IPS-18c (cell line): ENCODE measurements around the gene RFNG.

Experiments
- H3K4me3 ChIP-seq: 2 replicates; pipeline ENCODE4 v1.7.0; 2013; ENCODE audit warnings: low read depth, mild to moderate bottlenecking, low read length, moderate library complexity; ENCODE audit not compliant: insufficient read depth
- H3K9me3 ChIP-seq: one replicate; pipeline ENCODE4 v1.6.1; 2013; ENCODE audit warnings: mild to moderate bottlenecking, low read length, moderate library complexity; ENCODE audit not compliant: control insufficient read depth, insufficient read depth

Gene RFNG

GRCh38 chr17:82006468-82007227 is 45.0 kb downstream of the RFNG start:
- no peak overlapping the region for H3K4me3 ChIP-seq
- no peaks in the 10 kb centered on the region for H3K9me3 ChIP-seq

- H3K9me3 ChIP-seq = no peaks in the 10 kb centered on the region
- H3K4me3 ChIP-seq = no peak overlapping the region
Measured at GRCh38 chr17:82005701-82006348, 45.8 kb downstream of the RFNG start.

GRCh38 chr17:82004517-82005455 is 46.8 kb downstream of the RFNG start:
- no peak overlapping the region for H3K4me3 ChIP-seq
- no peaks in the 10 kb centered on the region for H3K9me3 ChIP-seq

- H3K4me3 ChIP-seq = no peak overlapping the region
- H3K9me3 ChIP-seq = no peaks in the 10 kb centered on the region
Measured at GRCh38 chr17:82003411-82004381, 47.9 kb downstream of the RFNG start.

GRCh38 chr17:82001571-82002056 is 50.0 kb downstream of the RFNG start:
- no peak overlapping the region for H3K4me3 ChIP-seq

GRCh38 chr17:82000803-82001570 is 50.6 kb downstream of the RFNG start:
- no peaks in the 10 kb centered on the region for H3K9me3 ChIP-seq

More at GRCh38 chr17:82001571-82002056, 50.0 kb downstream of the RFNG start:
- H3K9me3 ChIP-seq = no peaks in the 10 kb centered on the region

GRCh38 chr17:81999976-82000802 is 51.4 kb downstream of the RFNG start:
- no peaks in the 10 kb centered on the region for H3K9me3 ChIP-seq
- H3K4me3 ChIP-seq = no peak overlapping the region

More at GRCh38 chr17:82000803-82001570, 50.6 kb downstream of the RFNG start:
- H3K4me3 ChIP-seq = no peak overlapping the region

GRCh38 chr17:81999587-81999975 is 52.0 kb downstream of the RFNG start:
- H3K9me3 ChIP-seq = no peaks in the 10 kb centered on the region
- no peak overlapping the region for H3K4me3 ChIP-seq

GRCh38 chr17:81998691-81999438 is 52.7 kb downstream of the RFNG start:
- no peaks in the 10 kb centered on the region for H3K9me3 ChIP-seq
- H3K4me3 ChIP-seq = no peak overlapping the region

- Histone ChIP-seq H3K9me3 (no peaks in the 10 kb centered on the region), H3K4me3 (no peak overlapping the region)
Measured at GRCh38 chr17:81998212-81998611, 53.4 kb downstream of the RFNG start.
